Fibroblast of skin of scalp (primary cell): ENCODE results near the gene LOXL1.
"Not testable (repeated sequence)": the region's sequence is repeated elsewhere in the genome, so short reads cannot be mapped to it uniquely, and the experiment has no call there.

Experiments used
- DNase-seq: peaks from one replicate; pipeline ENCODE4 v3.0.0-alpha.2; 2013

LOXL1 gene

DNA sequence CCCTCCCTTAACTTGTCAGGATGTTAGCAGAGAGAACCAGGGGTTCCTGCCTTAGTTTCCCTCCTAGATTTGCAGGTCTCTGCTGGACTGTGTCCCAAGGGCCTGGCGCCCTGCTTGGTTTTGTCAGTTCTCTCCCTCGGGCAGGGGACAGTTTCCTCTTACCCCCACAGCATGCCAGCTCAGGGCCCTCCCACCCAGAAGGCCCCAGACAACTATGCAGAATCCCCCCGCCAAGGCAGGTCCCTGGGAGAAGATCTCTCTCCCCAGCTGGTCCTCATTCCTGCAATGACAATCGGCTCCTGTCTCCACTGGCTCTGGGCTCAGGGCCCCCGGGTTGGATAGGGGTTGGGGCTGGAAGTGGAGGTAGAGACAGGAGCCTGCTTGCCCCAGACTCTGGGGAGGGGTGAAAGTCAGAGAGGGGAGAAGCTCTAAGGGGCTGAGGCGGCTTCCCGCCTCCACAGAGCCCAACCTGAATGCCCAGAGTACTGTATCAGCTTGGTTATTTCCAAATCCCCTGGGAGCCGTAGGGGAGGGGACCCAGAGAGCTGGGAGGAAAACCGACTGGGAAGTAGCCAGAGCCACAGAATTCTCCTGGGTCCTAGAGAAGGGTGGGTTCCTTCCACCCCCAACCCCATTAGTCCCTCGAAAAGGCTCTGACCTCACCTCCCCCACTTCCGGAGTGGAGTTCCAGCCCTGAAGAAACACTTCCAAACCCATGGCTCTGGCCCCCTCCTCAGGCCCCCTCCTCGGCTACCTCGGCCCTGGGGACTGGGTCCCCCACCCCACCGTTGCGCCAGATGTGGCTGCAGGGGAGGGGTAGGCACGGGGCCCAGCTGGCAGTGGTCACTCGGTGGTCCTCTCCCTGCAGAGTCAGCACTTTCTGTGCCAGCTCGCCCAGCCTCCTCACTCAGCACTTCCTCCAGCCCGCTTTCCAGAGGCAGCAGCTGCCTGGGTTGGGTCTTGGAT, 3.8 kb upstream of the LOXL1 start:
- DNase-seq, result peak; percentile 93

DNA sequence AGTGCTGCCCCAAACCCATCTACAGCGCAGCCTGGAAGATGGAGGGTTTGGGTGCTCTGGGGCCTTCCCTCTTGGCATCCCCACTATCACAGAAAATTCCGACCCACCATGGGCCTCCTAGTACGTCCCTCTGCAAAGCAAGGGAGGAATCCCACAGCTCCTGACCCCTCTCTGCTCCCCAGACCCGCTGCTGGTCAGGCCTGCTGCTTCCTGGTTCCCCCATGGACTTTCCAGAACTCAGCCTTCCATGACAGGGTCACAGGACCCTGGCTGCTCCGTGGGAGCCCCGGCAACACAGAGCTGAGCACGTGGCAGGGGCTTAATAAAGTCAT, 3.1 kb upstream of the LOXL1 start:
- no peak for DNase-seq

DNA sequence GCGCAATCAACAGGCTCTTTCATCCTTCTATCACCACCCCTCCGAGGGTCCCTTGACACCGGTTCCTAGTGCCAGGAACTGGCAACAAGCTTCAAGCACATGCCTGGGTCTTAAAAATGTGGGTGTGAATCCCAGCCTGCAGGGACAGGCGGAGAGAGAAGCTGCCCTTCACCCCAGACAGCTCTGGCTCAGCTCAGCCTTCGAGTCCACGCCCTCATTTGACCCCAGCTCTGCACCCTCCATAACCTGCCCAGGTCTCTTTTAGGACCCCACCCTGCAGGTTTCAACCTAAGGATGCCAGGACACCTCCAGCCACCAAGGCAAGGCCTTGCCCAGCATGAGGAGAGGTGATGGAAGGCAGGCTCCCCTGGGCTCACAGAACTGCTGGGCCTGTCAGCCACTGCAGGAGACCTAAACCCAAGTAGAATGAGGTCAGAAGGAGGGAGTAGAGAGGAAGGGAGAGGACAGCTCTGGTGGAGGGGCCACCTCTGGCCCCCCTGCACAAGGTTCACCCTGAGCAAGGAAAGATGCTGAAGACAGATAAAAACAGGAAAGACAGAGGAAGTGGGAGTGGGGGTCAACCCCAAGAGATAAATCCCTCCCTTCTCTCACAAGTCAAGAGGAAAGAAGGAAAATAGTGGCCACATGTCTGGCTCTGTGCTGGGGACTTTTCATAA, 2.6 kb upstream of the LOXL1 start:
- DNase-seq, result no peak

DNA sequence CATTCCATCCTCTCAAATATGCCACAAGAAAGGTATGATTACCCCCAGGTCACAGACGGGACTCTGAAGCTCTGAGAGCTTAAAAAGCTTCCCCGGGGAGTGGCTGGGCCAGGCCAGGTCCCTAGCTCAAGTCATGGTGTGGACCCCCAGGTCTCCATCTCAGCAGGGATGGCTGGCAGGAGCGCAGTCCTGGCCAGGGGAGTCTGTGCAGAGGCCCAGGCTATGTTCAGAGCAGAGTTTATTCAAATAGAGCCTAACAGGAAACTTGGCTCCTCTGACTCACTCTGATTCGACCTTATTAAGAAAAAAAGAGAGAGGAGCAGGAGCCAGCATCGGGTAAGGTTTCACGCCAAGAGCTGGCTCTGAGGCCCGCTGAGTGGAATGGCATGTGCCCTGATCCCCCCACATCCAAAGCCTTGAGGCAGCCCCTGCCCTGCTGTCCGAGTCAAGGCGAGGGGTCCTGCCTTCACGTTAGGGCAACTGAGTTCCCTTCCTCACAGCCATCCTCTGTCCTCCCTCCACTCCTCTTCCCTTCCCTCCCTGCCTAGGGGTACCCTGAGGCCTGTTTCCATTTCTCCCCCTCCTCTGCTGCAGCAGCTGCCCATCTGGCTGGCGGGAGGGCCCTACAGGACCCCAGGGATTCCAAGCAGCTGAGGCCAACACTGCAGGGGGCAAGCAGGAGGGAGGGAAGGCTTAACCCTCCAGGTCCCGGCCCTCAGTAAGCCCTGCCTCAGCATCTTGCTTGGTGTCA, 1.9 kb upstream of the LOXL1 start:
- peak; percentile 91 for DNase-seq

DNA sequence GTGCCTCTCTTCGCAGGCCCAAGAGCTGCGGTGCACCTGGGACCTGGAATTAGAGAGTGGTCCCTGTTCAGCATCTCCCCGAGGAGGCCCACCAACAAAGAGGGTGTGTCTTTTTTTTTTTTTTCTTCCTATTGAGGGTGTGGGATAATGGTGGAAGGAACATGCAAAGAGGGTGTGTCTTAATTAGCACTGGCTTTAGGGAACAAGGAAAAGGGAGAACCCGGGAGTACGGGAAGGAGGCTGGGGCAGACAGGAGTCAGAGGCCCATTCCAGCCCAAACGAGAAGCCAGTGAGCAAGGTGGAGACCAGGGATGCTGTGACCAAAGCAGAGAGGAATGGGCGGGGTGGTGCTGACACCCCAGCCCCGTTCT, 429 bp upstream of the LOXL1 start:
- no peak for DNase-seq

DNA sequence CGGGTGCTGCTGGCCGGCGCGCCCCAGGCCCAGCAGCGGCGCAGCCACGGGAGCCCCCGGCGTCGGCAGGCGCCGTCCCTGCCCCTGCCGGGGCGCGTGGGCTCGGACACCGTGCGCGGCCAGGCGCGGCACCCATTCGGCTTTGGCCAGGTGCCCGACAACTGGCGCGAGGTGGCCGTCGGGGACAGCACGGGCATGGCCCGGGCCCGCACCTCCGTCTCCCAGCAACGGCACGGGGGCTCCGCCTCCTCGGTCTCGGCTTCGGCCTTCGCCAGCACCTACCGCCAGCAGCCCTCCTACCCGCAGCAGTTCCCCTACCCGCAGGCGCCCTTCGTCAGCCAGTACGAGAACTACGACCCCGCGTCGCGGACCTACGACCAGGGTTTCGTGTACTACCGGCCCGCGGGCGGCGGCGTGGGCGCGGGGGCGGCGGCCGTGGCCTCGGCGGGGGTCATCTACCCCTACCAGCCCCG, 777 bp downstream of the LOXL1 start:
- no peak for DNase-seq

DNA sequence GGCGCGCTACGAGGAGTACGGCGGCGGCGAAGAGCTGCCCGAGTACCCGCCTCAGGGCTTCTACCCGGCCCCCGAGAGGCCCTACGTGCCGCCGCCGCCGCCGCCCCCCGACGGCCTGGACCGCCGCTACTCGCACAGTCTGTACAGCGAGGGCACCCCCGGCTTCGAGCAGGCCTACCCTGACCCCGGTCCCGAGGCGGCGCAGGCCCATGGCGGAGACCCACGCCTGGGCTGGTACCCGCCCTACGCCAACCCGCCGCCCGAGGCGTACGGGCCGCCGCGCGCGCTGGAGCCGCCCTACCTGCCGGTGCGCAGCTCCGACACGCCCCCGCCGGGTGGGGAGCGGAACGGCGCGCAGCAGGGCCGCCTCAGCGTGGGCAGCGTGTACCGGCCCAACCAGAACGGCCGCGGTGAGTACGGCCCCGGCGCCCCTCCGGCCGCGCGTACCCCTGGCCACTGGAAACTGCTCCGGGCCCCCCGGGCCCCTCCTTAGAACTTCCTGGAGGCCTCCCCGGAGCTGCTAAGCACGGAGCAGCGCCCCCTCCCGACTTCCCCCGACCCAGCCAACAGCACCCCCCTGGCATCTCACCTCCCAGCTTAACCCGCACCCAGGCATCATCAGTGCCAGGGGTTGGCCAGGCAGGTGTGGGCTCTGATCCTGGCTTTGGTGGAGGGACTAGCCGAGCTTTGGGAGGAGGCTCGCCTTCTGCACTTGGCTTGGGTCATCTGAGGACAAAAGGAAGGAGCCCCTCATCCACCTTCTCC, 1.4 kb downstream of the LOXL1 start:
- DNase-seq, result peak; percentile 61

DNA sequence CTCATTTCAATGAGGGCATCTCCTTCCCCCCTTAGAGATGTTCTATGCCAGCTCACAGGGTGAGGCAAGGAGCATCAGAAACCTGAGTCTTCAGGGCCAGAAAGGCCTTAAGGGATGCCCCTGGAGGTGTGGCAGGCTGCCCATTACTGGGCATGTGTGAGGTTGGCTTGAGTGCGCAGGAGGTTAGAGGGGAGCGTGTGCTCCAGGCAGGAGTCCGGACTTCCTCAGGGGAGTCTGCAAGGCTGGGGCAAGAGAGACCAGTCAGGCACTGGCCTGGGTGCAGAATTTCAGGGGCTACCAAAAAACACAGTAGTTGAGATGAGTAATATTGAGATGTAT, 1.9 kb downstream of the LOXL1 start:
- DNase-seq, result no peak

DNA sequence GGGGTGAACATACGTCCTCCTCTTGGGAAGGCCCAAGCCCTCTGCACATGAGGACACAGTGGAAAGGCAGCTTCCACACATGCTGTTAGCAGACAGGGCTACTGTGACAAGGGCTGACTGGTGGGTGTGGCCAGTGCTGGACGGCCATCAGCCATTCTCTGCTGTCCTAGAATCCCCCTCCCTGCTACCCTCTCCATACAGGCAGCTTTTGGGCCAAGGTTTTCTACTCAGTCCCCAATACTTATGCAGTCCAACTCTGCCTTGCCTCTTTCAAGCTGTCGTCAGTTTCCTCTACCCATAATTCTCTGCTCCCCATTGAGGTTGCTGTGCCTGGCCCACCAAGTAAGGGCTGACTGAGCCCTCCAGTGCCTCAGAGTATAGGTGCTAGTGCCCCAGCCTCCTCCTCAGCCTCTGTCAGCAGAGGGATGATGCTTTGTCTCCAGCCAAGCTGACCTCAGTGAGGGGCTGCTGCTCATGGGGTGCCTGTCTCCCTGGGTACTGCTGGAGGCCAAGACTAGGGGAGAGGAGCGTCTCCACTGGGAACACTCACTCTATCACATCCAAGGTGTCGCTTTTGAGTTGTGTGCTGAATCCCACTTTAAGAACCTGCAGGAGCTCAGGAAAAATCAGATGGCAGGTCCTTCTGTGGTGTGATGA, 2.8 kb downstream of the LOXL1 start:
- peak; percentile 53 for DNase-seq

DNA sequence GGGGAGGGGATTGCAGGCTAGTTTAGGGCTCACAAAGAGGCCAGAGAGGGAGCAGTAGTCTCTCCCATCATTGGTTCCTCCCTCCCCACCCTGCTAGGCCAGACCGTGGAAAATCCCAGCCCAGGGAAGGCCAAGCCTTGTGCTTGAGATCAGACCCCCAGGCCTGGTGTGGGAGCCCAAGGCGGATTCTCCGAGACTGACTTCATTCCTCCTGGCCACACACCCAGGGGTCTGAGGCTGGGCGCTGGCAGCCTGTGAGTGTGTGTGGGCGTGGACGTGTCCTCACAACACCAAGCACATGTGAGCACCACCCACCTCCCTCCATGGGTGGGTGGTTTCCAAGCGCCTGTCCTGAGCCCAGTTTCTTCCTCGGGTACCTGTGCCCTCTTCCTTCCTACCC, 4.1 kb downstream of the LOXL1 start:
- peak; percentile 93 for DNase-seq

DNA sequence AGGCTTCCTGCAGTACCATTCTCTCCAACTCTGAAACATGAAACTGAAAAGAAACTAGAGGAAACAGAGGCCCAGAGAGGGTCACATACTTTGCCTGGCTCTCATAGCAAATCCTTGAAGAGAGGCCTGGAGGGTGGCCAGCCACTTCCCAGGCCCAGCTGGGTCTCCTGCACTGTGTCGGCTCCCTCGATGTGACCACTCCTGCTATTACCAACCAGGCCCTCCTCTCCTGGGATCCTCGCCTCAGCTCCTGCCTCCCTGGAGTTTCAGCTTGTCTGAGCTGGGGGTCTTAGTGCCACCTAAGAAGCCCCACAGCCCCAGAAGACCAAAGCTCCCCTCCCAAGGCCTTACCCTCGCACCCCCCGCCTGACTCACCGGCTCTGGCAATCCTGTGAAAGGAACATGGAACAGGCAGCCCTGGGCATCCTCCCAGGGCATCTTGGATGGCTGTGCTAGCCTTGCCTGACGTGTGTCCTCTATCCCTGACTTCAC, 4.6 kb downstream of the LOXL1 start:
- DNase-seq, result peak; percentile 66

DNA sequence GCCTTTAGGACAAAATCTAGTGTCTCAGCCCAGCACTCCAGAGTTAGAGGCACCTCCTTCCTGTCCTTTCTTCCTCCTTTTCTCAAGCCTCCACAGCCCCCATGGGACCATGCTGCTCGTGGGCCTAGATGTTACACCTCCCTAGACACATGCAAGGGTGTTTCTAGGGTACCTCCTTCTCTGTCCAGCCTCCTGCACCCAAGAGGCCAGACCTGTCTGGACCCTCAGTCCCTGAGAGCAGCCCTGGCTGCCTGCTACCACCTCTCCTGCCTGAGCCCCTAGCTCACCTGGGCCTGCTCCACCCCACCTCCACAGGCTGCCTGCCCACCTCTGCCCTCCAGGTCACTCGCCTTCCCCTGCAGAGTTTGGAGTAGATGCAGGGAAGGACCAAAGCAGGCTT, 5.2 kb downstream of the LOXL1 start:
- no peak for DNase-seq

DNA sequence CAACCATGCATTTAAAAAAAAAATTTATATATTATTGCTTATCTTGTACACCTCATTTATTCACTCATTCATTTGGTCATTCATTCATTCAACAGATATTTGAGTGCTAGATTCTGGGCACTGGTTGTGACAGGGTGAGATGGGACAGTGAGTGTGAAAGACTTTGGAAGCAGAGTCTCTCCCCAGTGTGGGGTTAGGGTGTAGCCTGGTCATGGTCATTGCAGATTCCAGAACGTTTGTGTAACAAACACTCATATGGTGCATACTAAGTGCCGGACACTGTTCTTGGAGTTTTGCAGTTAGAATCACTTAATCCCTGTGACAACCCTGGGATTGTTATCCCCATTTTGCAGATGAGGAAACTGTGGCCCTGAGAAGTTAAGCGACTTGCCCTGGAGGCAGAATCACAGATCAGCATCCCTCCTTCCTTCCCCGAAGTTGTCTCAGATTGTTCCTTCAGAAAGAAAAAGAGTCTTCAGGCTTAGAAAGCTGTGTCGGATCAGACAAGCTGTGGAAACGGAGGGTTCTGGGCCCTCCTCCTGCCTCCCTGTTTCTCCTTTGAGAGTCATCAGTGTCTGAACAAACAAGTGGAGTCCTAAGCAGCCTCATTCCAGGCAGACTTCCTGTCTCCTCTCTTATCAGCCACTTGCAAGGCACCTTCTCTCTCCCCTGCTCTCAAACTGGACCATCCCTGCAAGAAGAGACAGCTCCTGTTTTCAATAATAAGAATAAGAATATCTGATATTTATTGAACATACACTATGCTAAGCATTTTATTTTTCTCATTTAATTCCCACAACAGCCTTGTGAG, 6.3 kb downstream of the LOXL1 start:
- DNase-seq, result no peak

DNA sequence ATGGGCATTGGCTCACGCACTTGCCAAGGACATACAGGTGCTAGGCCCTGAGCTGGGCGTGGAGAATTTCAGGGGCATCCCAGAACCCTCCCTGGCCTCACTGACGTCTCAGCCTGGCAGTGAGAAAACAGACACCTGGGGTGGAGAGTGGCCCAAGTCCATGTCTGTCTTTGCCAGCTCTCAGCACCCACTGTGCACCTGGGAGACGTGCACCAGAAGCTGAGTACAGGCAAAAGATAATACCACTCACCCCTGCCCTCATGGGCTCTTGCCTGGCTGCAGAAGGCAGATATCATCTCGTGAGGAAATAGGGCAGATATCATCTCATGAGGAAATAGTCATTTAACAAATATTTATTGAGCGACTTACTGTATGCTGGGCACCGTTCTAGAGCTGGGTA, 8.0 kb downstream of the LOXL1 start:
- no peak for DNase-seq

DNA sequence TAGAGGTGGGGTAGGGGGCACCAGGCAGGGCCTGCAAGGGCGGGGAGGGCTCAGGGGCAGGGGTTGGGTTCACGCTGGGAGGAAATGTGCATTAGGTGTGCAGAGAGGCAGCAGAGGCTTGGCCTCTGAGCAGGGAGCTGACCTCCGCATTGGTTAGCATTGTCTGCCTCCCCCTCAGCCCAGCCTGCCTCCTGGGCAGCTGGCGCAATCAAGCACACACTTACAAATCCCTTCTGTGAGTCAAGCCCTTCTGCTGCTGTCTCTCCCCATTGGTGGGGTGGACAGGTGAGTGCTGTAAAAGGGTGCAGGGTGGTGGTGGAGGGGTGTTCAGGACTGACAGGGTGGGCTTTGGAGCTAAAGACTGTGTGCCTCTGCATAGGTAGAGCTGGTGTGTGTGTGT, 9.3 kb downstream of the LOXL1 start:
- no peak for DNase-seq

DNA sequence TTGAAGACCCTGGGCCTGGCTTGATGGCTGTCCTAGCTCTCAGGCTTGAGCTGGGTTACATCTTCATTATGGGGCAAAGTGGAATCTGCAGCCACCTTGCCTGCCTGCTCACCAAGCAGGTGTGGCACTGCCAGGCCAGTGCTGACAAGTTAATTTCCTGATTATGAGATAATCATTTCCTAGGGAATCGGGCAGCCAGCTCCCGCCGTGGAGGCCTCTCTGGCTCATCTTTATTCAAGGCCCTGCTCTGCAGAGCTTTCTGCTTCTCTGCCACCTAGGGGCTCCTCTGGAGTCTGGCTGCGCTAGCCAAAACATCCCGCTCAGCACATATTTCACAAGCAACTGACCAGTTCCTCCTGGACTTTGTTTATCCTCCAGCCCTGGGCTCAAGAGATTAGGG, 9.9 kb downstream of the LOXL1 start:
- peak; percentile 35 for DNase-seq

DNA sequence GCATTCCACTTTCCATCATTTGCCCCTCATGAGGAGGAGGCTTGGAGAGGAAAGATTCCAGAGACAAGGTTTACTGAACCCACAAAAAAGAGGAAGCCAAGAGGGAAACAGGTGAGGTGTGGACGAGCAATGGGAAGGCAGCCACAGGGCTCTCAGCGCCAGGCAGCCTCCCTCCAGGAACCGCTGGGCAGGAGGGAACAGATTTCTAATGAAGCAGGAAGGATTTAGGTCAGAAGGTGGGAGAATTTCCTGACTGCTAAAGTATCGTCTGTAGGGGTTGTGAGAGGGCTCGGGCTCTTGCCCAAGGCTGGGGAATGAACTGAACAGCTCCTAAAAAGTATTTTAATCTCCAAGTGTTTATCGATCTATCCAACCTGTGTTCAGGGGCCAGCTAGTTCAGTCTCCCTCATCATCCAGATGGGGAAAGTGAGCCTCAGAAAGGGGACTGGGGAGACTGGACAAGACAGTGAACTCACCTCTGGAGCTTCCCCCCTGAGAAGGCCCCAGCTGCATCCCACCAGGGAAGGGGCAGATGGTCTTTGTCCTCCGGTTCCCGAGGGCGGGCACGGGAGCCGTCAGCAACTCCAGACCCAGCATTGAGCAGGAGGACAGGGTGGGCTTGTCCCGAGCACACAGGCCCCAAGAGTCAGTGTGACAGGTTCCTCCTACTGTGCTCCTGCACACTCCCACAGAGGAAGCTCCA, 10.5 kb downstream of the LOXL1 start:
- no peak for DNase-seq

DNA sequence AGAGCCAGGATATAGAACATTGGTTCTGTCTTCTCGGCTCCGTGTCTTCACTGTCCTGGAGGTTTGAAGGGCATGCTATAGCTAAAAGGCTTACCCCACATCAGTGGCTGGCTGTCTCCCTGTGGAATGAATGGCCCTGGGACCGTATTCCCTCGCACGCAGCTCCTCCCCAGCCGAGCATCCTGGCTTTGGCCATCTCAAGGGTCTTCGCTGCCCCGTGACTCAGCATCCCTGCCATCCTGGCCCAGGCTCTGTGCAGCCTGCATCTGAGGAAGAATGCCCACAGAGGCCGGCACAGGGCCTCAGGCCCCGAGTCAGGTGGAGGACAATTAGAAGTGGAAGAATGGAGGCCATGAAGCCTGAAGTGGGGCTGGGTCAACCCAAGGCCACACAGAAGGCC, 11.0 kb downstream of the LOXL1 start:
- DNase-seq, result no peak

DNA sequence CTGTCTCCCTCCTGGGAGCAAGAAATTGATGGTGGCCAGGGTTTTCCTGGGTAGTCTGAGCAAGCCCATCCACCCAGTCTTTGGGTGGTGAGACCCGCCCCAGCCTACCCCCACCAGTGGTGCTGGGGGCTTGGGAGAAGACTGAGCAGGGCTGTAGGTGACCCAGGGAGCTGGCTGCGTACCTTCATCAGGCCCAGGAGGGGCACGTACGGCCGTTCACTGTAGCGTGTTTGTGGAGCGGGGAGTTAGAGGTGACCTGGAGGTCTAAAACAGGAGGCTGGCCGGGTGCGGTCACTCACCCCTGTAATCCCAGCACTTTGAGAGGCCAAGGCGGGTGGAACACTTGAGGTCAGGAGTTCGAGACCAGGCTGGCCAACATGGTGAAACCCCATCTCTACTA, 11.5 kb downstream of the LOXL1 start:
- DNase-seq, result no peak

DNA sequence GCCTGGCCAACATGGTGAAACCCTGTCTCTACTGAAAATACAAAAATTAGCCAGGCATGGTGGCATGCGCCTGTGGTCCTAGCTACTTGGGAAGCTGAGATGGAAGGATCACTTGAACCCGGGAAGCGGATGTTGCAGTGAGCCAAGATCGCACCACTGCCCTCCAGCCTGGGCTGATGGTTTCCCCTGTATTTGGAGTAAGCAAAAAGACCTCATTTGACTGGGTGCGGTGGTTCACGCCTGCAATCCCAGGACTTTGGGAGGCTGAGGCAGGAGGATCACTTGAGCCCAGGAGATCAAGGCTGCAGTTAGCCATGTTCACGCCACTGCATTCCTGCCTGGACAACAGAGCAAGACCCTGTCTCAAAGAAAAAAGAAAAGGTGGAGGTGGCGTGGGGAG, 12.3 kb downstream of the LOXL1 start:
- DNase-seq, result not testable (repeated sequence)
